PC-3 (cell line): ENCODE results near the gene TSPEAR.

Experiments used
- EZH2 ChIP-seq: fragments of 300-600 bp; sonication (generic); IDR thresholded peaks from one replicate; pipeline ENCODE4 v1.6.1; 2017; ENCODE audit warnings: antibody characterized with exemption, mild to moderate bottlenecking, low read length; ENCODE audit not compliant: unreplicated experiment
- TF ChIP-seq, protein P1 (sequence below): fragments of 300-600 bp; sonication (generic); conservative IDR thresholded peaks from 2 replicates; pipeline ENCODE4 v1.5.1; 2017; ENCODE audit warnings: antibody characterized with exemption, low read depth, mild to moderate bottlenecking, low read length

DNA sequence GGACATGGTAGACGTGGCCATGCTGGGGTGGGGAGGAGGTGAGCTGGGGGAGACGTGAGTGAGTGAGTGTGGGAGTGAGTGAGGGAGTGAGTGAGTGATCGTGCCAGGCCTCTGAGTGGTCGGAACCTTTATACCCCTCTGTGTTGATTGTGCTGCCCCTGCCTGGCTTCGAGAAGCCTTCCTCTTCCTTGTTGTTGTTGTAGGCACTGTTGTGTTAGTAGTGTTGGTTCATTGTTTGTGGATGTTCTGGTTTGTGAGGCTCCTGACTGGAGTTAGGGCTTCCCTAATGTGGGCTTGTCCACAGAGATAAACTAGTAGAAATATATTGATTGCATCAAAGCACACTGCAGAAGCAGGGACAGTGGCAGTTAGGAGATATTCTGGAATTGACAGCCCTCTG is 152.7 kb downstream of the TSPEAR start, which contains the start of gene KRTAP10-3:
- TF ChIP-seq, protein P1, sequence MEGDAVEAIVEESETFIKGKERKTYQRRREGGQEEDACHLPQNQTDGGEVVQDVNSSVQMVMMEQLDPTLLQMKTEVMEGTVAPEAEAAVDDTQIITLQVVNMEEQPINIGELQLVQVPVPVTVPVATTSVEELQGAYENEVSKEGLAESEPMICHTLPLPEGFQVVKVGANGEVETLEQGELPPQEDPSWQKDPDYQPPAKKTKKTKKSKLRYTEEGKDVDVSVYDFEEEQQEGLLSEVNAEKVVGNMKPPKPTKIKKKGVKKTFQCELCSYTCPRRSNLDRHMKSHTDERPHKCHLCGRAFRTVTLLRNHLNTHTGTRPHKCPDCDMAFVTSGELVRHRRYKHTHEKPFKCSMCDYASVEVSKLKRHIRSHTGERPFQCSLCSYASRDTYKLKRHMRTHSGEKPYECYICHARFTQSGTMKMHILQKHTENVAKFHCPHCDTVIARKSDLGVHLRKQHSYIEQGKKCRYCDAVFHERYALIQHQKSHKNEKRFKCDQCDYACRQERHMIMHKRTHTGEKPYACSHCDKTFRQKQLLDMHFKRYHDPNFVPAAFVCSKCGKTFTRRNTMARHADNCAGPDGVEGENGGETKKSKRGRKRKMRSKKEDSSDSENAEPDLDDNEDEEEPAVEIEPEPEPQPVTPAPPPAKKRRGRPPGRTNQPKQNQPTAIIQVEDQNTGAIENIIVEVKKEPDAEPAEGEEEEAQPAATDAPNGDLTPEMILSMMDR, result no peak
- TF ChIP-seq EZH2, result no peak
